ENCODE data around the gene ZNF25. TPM values are rescaled to one million over a fixed set of nuclear protein-coding genes. Genes with fewer than 3 reads are reported as not detected.
A peak's percentile ranks its signal among the peaks of the same experiment; 100 is the strongest.
"Not testable (repeated sequence)": the region's sequence is repeated elsewhere in the genome, so short reads cannot be mapped to it uniquely, and the experiment has no call there.

Gene ZNF25
- total and polyA plus RNA-seq, 9 of the 15 experiments (the other 6 are each of a cell fraction or from before 2014, with no cell fraction given): 0.62 to 2.3 (median 1.6) TPM

GRCh38 chr10:38025283-38025682, 48.8 kb upstream of the ZNF25 start:
- no peak overlapping the region for H2AFZ ChIP-seq (ENCODE audit: low read depth, low read length)
- in situ Hi-C loops (cut with MboI) (no loop called here), intact Hi-C loops (cut with micrococcal nuclease) (no loop called here)
- no peak for TF ChIP-seq MYBL2 (IDR thresholded peaks at IDR 0.05; ENCODE audit: low read depth)
- TF ChIP-seq MYBL2 (CRISPR knock-in tag; IDR thresholded peaks at IDR 0.05; ENCODE audit: borderline replicate concordance): no peak
- TF ChIP-seq BRF1 (IDR thresholded peaks at IDR 0.05; ENCODE audit: borderline replicate concordance, extremely low read depth, insufficient read length): no peak
- no peak for TF ChIP-seq HDGF (IDR thresholded peaks at IDR 0.05)
- no peak for TF ChIP-seq RBFOX2 (IDR thresholded peaks at IDR 0.05; ENCODE audit: low read depth, low read length)
- TF ChIP-seq SPI1 (IDR thresholded peaks at IDR 0.05; ENCODE audit: borderline replicate concordance, low read depth, low read length): peak; percentile 67
- no peak for TF ChIP-seq ZNF445 (CRISPR knock-in tag; IDR thresholded peaks at IDR 0.05; ENCODE audit: low read depth)
- TF ChIP-seq YY1 (IDR thresholded peaks at IDR 0.05; ENCODE audit: borderline replicate concordance in 1 of 3, control insufficient read depth in 1 of 3, extremely low read depth in 1 of 3, insufficient read depth in 3 of 3, insufficient read length in 1 of 3, insufficient replicate concordance in 2 of 3, low read depth in 1 of 3, low read length in 2 of 3): no peak
- TF ChIP-seq CTCFL (IDR thresholded peaks at IDR 0.05; ENCODE audit: borderline replicate concordance, insufficient read depth, low read depth, low read length, poor library complexity, severe bottlenecking): no peak
- no peaks in the 10 kb centered on the region for H3K9me1 ChIP-seq (ENCODE audit: control insufficient read depth, insufficient read depth, low read length)
- H3K4me2 ChIP-seq (ENCODE audit: insufficient read depth, low read length): no peak overlapping the region
- ChIA-PET POLR2A (interaction anchor here (0.6 kb wide), 2 partner anchors 80 to 266 kb away, joined by 3 read pairs; no protein-coding TSS in a partner anchor), CTCF (ENCODE audit: low intra/inter-chr PET ratio) (no interaction called here)
- no peak overlapping the region for H3K9ac ChIP-seq (ENCODE audit: insufficient read depth in 1 of 2, low read depth in 2 of 2, low read length in 2 of 2)
- no peaks in the 10 kb centered on the region for H3K9me3 ChIP-seq (replicated peaks; ENCODE audit: control insufficient read depth, insufficient read depth, low read depth, low read length)
- FAIRE-seq: no peak
- 88% methylated on average over 3 of the region's 3 CpGs for WGBS (ENCODE audit: insufficient coverage, low coverage, missing lambda C conversion rate)
- H4K20me1 ChIP-seq (replicated peaks; ENCODE audit: control insufficient read depth, insufficient read depth, low read length): no peaks in the 10 kb centered on the region
- H3K79me2 ChIP-seq (ENCODE audit: control insufficient read depth, insufficient read depth, low read length): no peaks in the 10 kb centered on the region
- ATAC-seq: peak; percentile 44
- no peaks in the 10 kb centered on the region for H3K4me1 ChIP-seq (replicated peaks in 1 of 2; ENCODE audit: control insufficient read depth in 2 of 2, insufficient read depth in 2 of 2, low read length in 2 of 2)
- no peak for DNase-seq (ENCODE audit: extremely low read depth in 1 of 4, low spot score in 3 of 4)
- H3K36me3 ChIP-seq (ENCODE audit: control insufficient read depth, insufficient read depth, low read length): peaks cover 51% of the 10 kb centered on the region; the same call in 2 of the 3 replicates
- H3K4me3 ChIP-seq: no peak overlapping the region
- no peak overlapping the region for H3K27ac ChIP-seq (ENCODE audit: extremely low read depth, low read depth, low read length)
- BruUV-seq (replicated peaks): no TSS peak
- H3K27me3 ChIP-seq (ENCODE audit: control insufficient read depth in 2 of 2, insufficient read depth in 2 of 2, low read length in 2 of 2): no peaks in the 10 kb centered on the region

- H2AFZ ChIP-seq (ENCODE audit: low read depth, low read length); H3K27ac ChIP-seq (ENCODE audit: extremely low read depth, low read depth, low read length); DNase-seq (ENCODE audit: extremely low read depth in 1 of 4, low spot score in 3 of 4); POLR2A ChIA-PET; H3K79me2 ChIP-seq (ENCODE audit: control insufficient read depth, insufficient read depth, low read length); intact Hi-C loops (cut with micrococcal nuclease); H4K20me1 ChIP-seq (replicated peaks; ENCODE audit: control insufficient read depth, insufficient read depth, low read length); H3K9ac ChIP-seq (ENCODE audit: insufficient read depth in 1 of 2, low read depth in 2 of 2, low read length in 2 of 2); ATAC-seq; H3K4me2 ChIP-seq (ENCODE audit: insufficient read depth, low read length); H3K27me3 ChIP-seq (ENCODE audit: control insufficient read depth in 2 of 2, insufficient read depth in 2 of 2, low read length in 2 of 2); in situ Hi-C loops (cut with MboI); H3K9me3 ChIP-seq (replicated peaks; ENCODE audit: control insufficient read depth, insufficient read depth, low read depth, low read length); CTCF ChIA-PET (ENCODE audit: low intra/inter-chr PET ratio); H3K9me1 ChIP-seq (ENCODE audit: control insufficient read depth, insufficient read depth, low read length); FAIRE-seq; H3K4me1 ChIP-seq (replicated peaks in 1 of 2; ENCODE audit: control insufficient read depth in 2 of 2, insufficient read depth in 2 of 2, low read length in 2 of 2); BruUV-seq (replicated peaks); H3K4me3 ChIP-seq: not testable (repeated sequence)
- 100% methylated on average over 1 of the region's 4 CpGs for WGBS (ENCODE audit: insufficient coverage, low coverage, missing lambda C conversion rate)
- H3K36me3 ChIP-seq (ENCODE audit: control insufficient read depth, insufficient read depth, low read length): peaks cover 64% of the 10 kb centered on the region
Measured at GRCh38 chr10:38019124-38019523, 42.7 kb upstream of the ZNF25 start.

Measured in K562 (cell line).